OCI-LY7 (cell line): Measurements from ENCODE around the gene CTTNBP2NL.

Experiments used
- EZH2phosphoT487 ChIP-seq: fragments of 200-600 bp; sonication (generic); IDR thresholded peaks from 2 replicates; pipeline ENCODE4 v1.6.1; 2018; ENCODE audit warnings: low read depth, borderline replicate concordance, mild to moderate bottlenecking, mixed run types, antibody characterized with exemption, low read length, moderate library complexity, mixed read lengths
- TF ChIP-seq, protein P1 (sequence below): fragments of 200-600 bp; sonication (generic); conservative IDR thresholded peaks from 2 replicates; pipeline ENCODE4 v1.5.1; 2014; ENCODE audit warnings: mild to moderate bottlenecking, antibody characterized with exemption, low read length, moderate library complexity, mixed read lengths

DNA sequence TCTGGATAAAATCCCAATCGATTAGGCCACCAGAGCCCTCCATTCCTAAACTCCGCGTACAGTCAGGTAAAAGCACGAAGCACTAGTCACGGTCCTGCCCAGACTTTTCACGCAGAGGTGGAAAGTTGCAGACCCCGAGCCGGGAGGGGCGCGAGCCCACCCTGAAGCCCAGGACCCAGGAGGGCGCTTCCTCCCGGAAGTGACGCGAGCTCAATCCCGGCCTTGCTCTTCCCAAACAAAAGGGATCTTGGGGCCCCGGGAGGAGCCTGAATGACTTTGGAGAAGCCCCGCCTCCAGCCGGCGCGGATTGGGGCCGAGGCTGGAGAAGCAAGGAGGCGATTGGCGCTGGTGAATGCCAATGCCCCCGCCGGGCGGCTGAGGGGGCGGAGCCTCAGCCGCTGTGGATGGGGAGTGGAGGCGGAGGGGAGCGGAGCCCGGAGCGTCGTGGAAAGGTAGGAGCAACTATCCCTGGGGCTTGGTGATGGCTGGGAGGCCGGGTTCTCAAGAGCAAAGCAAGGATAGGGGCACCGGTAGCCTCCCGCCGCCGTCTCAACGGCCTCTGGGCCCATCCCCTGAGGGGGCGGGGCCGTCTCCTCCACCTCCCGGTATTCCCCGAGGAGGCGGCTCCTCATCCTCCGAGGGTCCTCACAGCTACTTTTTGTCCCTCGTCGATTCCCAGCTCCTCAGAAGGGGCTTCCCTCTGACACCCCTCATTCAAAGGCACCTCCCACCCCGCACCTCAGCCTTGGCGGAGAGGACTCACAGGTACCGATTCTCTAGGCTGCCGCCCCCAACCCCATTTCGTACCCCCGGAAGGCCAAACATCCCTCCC lies at the start of gene CTTNBP2NL:
- TF ChIP-seq, protein P1, sequence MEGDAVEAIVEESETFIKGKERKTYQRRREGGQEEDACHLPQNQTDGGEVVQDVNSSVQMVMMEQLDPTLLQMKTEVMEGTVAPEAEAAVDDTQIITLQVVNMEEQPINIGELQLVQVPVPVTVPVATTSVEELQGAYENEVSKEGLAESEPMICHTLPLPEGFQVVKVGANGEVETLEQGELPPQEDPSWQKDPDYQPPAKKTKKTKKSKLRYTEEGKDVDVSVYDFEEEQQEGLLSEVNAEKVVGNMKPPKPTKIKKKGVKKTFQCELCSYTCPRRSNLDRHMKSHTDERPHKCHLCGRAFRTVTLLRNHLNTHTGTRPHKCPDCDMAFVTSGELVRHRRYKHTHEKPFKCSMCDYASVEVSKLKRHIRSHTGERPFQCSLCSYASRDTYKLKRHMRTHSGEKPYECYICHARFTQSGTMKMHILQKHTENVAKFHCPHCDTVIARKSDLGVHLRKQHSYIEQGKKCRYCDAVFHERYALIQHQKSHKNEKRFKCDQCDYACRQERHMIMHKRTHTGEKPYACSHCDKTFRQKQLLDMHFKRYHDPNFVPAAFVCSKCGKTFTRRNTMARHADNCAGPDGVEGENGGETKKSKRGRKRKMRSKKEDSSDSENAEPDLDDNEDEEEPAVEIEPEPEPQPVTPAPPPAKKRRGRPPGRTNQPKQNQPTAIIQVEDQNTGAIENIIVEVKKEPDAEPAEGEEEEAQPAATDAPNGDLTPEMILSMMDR, result no peak
- no peak for TF ChIP-seq EZH2phosphoT487
